ENCODE measurements around the gene TRABD2A.

Gene TRABD2A

GRCh38 chr2:84904717-84905174, 23.9 kb upstream of the TRABD2A start:
- DNase-seq (ENCODE audit: extremely low read depth in 1 of 2, low read depth in 1 of 2) = no peak

GRCh38 chr2:84904151-84904550, 23.3 kb upstream of the TRABD2A start:
- no peak for DNase-seq (ENCODE audit: extremely low read depth in 1 of 2, low read depth in 1 of 2)

GRCh38 chr2:84902526-84902925, 21.6 kb upstream of the TRABD2A start:
- DNase-seq (ENCODE audit: extremely low read depth in 1 of 2, low read depth in 1 of 2) = no peak

GRCh38 chr2:84901593-84902120, 20.8 kb upstream of the TRABD2A start:
- no peak for DNase-seq (ENCODE audit: extremely low read depth in 1 of 2, low read depth in 1 of 2)

- DNase-seq (ENCODE audit: extremely low read depth in 1 of 2, low read depth in 1 of 2) = no peak
Observed at GRCh38 chr2:84900971-84901370, 20.1 kb upstream of the TRABD2A start.

GRCh38 chr2:84899304-84900204, 18.7 kb upstream of the TRABD2A start:
- no peak for DNase-seq (ENCODE audit: extremely low read depth in 1 of 2, low read depth in 1 of 2)

- DNase-seq (ENCODE audit: extremely low read depth in 1 of 2, low read depth in 1 of 2) = no peak
Observed at GRCh38 chr2:84897773-84898172, 16.9 kb upstream of the TRABD2A start.

- no peak for DNase-seq (ENCODE audit: extremely low read depth in 1 of 2, low read depth in 1 of 2)
Observed at GRCh38 chr2:84896567-84896966, 15.7 kb upstream of the TRABD2A start.

GRCh38 chr2:84894758-84895520, 14.1 kb upstream of the TRABD2A start:
- no peak for DNase-seq (ENCODE audit: extremely low read depth in 1 of 2, low read depth in 1 of 2)

GRCh38 chr2:84894131-84894586, 13.3 kb upstream of the TRABD2A start:
- DNase-seq (ENCODE audit: extremely low read depth in 1 of 2, low read depth in 1 of 2) = no peak

GRCh38 chr2:84891355-84892010, 10.6 kb upstream of the TRABD2A start:
- DNase-seq (ENCODE audit: extremely low read depth in 1 of 2, low read depth in 1 of 2) = no peak

- no peak for DNase-seq (ENCODE audit: extremely low read depth in 1 of 2, low read depth in 1 of 2)
Observed at GRCh38 chr2:84889332-84889731, 8.4 kb upstream of the TRABD2A start.

GRCh38 chr2:84888401-84889276, 7.8 kb upstream of the TRABD2A start:
- no peak for DNase-seq (ENCODE audit: extremely low read depth in 1 of 2, low read depth in 1 of 2)

- no peak for DNase-seq (ENCODE audit: extremely low read depth in 1 of 2, low read depth in 1 of 2)
Observed at GRCh38 chr2:84886791-84887190, 5.9 kb upstream of the TRABD2A start.

GRCh38 chr2:84885111-84885510, 4.2 kb upstream of the TRABD2A start:
- no peak for DNase-seq (ENCODE audit: extremely low read depth in 1 of 2, low read depth in 1 of 2)

GRCh38 chr2:84884449-84884848, 3.6 kb upstream of the TRABD2A start:
- DNase-seq (ENCODE audit: extremely low read depth in 1 of 2, low read depth in 1 of 2) = no peak

- no peak for DNase-seq (ENCODE audit: extremely low read depth in 1 of 2, low read depth in 1 of 2)
Observed at GRCh38 chr2:84882775-84883550, 2.1 kb upstream of the TRABD2A start.

GRCh38 chr2:84882414-84882738, 1.5 kb upstream of the TRABD2A start:
- DNase-seq (ENCODE audit: extremely low read depth in 1 of 2, low read depth in 1 of 2) = no peak
